DND-41 (cell line): ENCODE results near the gene SNCB.

ENCODE experiments used
- ATAC-seq: fragments of 200-7000 bp; cut with Tn5 transposase; 3 replicates; pipeline ENCODE4 v1.9.1; 2021; ENCODE audit warnings: low read depth; ENCODE audit not compliant: insufficient read depth
- DNase-seq: peaks from one replicate; pipeline ENCODE4 v3.0.0-alpha.2; 2020
- H2AFZ ChIP-seq: 2 replicates; pipeline ENCODE4 v1.6.0; 2012; ENCODE audit warnings: low read depth, low read length
- H3K27ac ChIP-seq: 2 replicates; pipeline ENCODE4 v1.5.1; 2012; ENCODE audit warnings: low read length, inconsistent platforms
- H3K27me3 ChIP-seq: fragments of 200-600 bp; sonication (generic); 2 replicates; pipeline ENCODE4 v1.6.0; 2012; ENCODE audit warnings: low read length, mild to moderate bottlenecking, inconsistent platforms; ENCODE audit not compliant: insufficient read depth, poor library complexity
- H3K36me3 ChIP-seq: 2 replicates; pipeline ENCODE4 v1.5.1; 2012; ENCODE audit warnings: low read length, inconsistent platforms; ENCODE audit not compliant: insufficient read depth
- H3K4me1 ChIP-seq: 2 replicates; pipeline ENCODE4 v1.5.1; 2012; ENCODE audit warnings: mild to moderate bottlenecking, low read length; ENCODE audit not compliant: insufficient read depth
- H3K4me2 ChIP-seq: 2 replicates; pipeline ENCODE4 v1.6.0; 2012; ENCODE audit warnings: mild to moderate bottlenecking, moderate library complexity, low read length, inconsistent platforms; ENCODE audit not compliant: insufficient read depth
- H3K4me3 ChIP-seq, 2 experiments: fragments of 200-600 bp in 1 of 2; shearing (Covaris generic) in 1 of 2; 2 replicates each; pipeline ENCODE4 v1.5.1; 2012 to 2016; ENCODE audit warnings: inconsistent platforms in 2 of 2, low read length in 2 of 2, mild to moderate bottlenecking in 2 of 2, low read depth in 1 of 2, moderate library complexity in 1 of 2
- H3K79me2 ChIP-seq: 2 replicates; pipeline ENCODE4 v1.6.0; 2012; ENCODE audit warnings: low read length, inconsistent platforms; ENCODE audit not compliant: insufficient read depth
- H3K9ac ChIP-seq: 2 replicates; pipeline ENCODE4 v1.6.0; 2012; ENCODE audit warnings: low read depth, mild to moderate bottlenecking, inconsistent platforms, low read length, moderate library complexity
- H3K9me3 ChIP-seq: 2 replicates; pipeline ENCODE4 v1.5.1; 2012; ENCODE audit warnings: low read length, moderate library complexity, mild to moderate bottlenecking, inconsistent platforms; ENCODE audit not compliant: insufficient read depth, severe bottlenecking
- H4K20me1 ChIP-seq: 2 replicates; pipeline ENCODE4 v1.6.0; 2012; ENCODE audit warnings: low read length; ENCODE audit not compliant: insufficient read depth
- EZH2 ChIP-seq: IDR thresholded peaks from 3 replicates; pipeline ENCODE4 v1.6.1; 2012; ENCODE audit warnings: borderline replicate concordance, low read depth, mild to moderate bottlenecking, moderate library complexity, low read length, inconsistent platforms; ENCODE audit not compliant: severe bottlenecking
- TF ChIP-seq, protein P1 (sequence below): IDR thresholded peaks from 2 replicates; pipeline ENCODE4 v1.5.1; 2012; ENCODE audit warnings: borderline replicate concordance, low read length, moderate library complexity, mild to moderate bottlenecking; ENCODE audit not compliant: poor library complexity, severe bottlenecking; ENCODE audit errors: extremely low read depth

The SNCB gene

GRCh38 chr5:176624142-176624541 lies 6.2 kb downstream of the SNCB start:
- H3K4me1 ChIP-seq = no peaks in the 10 kb centered on the region
- ATAC-seq = no peak
- H3K79me2 ChIP-seq = no peaks in the 10 kb centered on the region
- no peak overlapping the region for H3K27ac ChIP-seq
- H3K4me2 ChIP-seq = no peak overlapping the region
- no peak for DNase-seq
- H3K9me3 ChIP-seq = no peaks in the 10 kb centered on the region
- no peaks in the 10 kb centered on the region for H3K27me3 ChIP-seq
- H3K4me3 ChIP-seq = no peak overlapping the region
- no peak for TF ChIP-seq EZH2
- TF ChIP-seq, protein P1, sequence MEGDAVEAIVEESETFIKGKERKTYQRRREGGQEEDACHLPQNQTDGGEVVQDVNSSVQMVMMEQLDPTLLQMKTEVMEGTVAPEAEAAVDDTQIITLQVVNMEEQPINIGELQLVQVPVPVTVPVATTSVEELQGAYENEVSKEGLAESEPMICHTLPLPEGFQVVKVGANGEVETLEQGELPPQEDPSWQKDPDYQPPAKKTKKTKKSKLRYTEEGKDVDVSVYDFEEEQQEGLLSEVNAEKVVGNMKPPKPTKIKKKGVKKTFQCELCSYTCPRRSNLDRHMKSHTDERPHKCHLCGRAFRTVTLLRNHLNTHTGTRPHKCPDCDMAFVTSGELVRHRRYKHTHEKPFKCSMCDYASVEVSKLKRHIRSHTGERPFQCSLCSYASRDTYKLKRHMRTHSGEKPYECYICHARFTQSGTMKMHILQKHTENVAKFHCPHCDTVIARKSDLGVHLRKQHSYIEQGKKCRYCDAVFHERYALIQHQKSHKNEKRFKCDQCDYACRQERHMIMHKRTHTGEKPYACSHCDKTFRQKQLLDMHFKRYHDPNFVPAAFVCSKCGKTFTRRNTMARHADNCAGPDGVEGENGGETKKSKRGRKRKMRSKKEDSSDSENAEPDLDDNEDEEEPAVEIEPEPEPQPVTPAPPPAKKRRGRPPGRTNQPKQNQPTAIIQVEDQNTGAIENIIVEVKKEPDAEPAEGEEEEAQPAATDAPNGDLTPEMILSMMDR = no peak
- no peaks in the 10 kb centered on the region for H3K36me3 ChIP-seq
- H2AFZ ChIP-seq = no peak overlapping the region
- H3K9ac ChIP-seq = no peak overlapping the region
- H4K20me1 ChIP-seq = no peaks in the 10 kb centered on the region

DNA sequence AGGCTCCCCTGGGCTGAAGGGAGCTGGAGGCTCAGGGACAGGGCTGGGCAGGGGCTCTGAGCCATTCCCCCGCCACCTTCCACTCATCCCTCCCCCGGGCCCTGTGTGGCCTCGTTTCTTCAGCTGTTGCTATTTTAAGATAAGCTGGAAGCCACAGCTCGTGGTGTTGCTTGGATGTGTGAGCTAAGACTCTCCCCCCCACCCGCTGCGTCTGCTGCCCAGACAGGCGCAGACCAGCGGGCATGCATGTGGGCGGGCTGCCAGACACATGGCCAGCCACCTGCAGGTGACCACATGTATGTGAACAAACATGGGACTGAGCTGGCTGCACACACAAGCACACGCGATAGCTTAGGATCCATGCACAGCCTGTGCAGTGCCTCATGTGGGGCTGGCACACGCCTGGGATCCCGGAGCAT lies 8.7 kb downstream of the SNCB start:
- Histone ChIP-seq H3K4me2 (no peak overlapping the region), H3K4me3 (no peak overlapping the region), H3K4me1 (no peaks in the 10 kb centered on the region), H2AFZ (no peak overlapping the region), H3K27ac (no peak overlapping the region), H3K9ac (no peak overlapping the region), H3K9me3 (no peaks in the 10 kb centered on the region), H3K79me2 (no peaks in the 10 kb centered on the region), H3K27me3 (no peaks in the 10 kb centered on the region), H4K20me1 (no peaks in the 10 kb centered on the region), H3K36me3 (no peaks in the 10 kb centered on the region)
- ATAC-seq (no peak), DNase-seq (no peak)
- TF ChIP-seq, protein P1 = no peak
- no peak for TF ChIP-seq EZH2

DNA sequence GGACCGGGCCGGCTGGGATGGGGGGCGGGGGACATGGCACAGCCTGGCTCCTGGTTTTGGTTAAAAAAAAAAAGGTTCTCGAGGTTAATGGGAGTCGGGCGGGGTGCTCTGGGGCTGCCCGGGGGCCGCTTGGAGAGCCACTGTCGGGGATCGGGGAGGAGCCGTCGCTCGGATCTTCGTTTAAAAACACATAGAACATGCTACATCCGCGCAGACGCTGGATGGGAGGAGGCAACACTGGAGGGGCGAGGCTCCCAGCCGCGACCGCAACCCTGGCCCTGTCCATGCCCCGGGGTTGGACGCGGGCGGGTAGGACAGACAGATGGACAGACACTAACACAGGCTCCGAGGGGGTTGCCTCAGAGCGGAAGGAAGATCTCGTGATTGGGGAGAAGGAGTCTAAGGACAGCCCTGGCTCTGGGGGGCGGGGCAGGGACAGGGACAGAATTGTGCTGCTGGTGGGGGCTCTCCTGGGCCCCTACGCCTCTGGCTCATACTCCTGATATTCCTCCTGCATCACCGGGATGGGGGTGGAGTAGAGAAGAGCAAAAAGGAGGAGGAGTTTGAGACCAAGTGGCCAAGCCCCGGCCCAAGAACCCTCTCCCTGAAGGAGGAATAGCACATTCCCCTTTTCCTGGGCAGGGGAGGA lies 9.9 kb downstream of the SNCB start:
- ATAC-seq (no peak), DNase-seq (no peak)
- Histone ChIP-seq H3K4me1 (no peaks in the 10 kb centered on the region), H4K20me1 (no peaks in the 10 kb centered on the region), H3K27ac (no peak overlapping the region), H3K4me2 (no peak overlapping the region), H3K9ac (no peak overlapping the region), H3K27me3 (no peaks in the 10 kb centered on the region), H3K9me3 (no peaks in the 10 kb centered on the region), H3K36me3 (no peaks in the 10 kb centered on the region), H3K4me3 (no peak overlapping the region), H2AFZ (no peak overlapping the region), H3K79me2 (no peaks in the 10 kb centered on the region)
- TF ChIP-seq, protein P1 = no peak
- TF ChIP-seq EZH2 = no peak
